Coronary artery (tissue), 2 donors: ENCODE results near the gene ZNF391.
A peak's percentile ranks its signal among the peaks of the same experiment; 100 is the strongest.

Source experiments
- DNase-seq: peaks from one replicate; pipeline ENCODE4 v3.0.0-alpha.2; 2017; ENCODE audit warnings: low spot score
- H3K27ac ChIP-seq, 2 donors: fragments of 200-600 bp; sonication (generic); one replicate each; pipeline ENCODE4 v1.5.1; 2016 to 2019
- H3K4me3 ChIP-seq: fragments of 200-600 bp; sonication (generic); 2 replicates; pipeline ENCODE4 v1.5.1; 2016; ENCODE audit warnings: mild to moderate bottlenecking, moderate library complexity
- TF ChIP-seq, protein P1 (sequence below): fragments of 200-600 bp; sonication (generic); IDR thresholded peaks from one replicate; pipeline ENCODE4 v1.5.1; 2019; ENCODE audit warnings: antibody characterized with exemption

ZNF391 gene

DNA sequence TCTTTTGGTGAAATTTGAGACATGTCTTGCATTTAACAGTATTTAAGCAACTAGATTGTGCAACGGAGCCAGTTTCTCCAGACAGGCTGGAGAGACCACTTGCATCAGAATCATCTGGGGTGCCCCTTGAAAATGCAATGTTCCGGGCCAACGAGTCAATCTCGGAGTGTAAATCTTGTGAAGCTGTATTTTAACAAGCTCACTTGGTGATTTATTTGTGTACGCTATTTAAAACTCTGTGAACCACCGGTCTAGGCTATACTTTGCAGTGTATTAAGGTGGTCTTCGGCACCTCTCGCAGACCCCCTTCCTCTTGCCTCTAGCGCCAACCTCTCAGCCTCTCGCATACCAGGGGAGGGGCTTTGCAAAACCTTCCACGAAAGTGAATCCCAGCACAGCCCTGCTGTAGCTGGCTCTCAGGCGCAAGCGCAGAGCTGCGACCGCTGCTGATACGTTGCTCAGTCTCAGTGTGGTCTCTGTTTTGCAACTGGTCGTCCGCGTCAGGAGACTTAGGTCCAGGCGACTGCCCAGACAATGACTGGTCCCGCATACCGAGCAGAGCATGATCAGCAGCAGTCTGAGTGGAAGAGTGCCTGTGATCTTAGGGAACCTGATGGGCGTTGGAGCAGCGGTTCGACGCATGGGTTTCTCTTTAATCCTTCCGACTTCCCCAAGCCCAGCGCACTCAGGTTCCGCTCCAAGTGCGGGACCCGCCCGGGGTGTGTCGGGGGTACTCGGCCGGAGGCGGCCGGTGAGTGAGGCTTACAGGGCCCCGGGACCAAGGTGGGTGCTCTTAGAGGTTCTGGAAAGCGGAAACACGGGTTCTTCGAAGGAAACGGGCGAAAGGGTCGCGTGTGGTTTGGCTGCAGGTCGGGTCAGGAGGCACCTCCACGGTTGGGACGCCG lies at the start of gene ZNF391:
TSS of gene ZNF391 (plus strand) at position 467 of the 905 bp plus-strand sequence. CDS start 11,612 bp downstream, outside the sequence.
- Histone ChIP-seq H3K4me3 (peak within 1 kb of the TSS; percentile 89), H3K27ac (peak within 1 kb of the TSS; percentile 17 to 88)
- TF ChIP-seq, protein P1, sequence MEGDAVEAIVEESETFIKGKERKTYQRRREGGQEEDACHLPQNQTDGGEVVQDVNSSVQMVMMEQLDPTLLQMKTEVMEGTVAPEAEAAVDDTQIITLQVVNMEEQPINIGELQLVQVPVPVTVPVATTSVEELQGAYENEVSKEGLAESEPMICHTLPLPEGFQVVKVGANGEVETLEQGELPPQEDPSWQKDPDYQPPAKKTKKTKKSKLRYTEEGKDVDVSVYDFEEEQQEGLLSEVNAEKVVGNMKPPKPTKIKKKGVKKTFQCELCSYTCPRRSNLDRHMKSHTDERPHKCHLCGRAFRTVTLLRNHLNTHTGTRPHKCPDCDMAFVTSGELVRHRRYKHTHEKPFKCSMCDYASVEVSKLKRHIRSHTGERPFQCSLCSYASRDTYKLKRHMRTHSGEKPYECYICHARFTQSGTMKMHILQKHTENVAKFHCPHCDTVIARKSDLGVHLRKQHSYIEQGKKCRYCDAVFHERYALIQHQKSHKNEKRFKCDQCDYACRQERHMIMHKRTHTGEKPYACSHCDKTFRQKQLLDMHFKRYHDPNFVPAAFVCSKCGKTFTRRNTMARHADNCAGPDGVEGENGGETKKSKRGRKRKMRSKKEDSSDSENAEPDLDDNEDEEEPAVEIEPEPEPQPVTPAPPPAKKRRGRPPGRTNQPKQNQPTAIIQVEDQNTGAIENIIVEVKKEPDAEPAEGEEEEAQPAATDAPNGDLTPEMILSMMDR, result no peak

DNA sequence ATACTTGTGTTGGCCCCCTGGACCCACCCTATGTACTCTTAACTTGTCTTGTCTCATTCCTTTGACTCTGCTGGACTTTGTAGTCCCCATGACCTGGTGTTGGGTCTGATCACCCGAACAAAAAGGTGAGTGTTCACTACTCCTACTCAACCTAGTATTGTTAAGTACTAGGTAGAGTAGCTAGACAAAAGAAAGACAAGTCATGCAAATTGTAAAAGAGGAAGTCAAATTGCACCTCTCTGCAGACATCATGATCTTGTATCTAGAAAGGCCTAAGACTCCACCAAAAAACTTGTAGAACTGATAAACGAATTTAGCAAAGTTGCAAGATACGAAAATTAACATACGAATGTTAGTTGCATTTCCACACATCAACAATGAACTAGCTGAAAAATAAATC lies 35.7 kb upstream of the ZNF391 start:
- TF ChIP-seq, protein P1, result no peak
- H3K4me3 ChIP-seq, result no peak overlapping the region
- H3K27ac ChIP-seq, result no peak overlapping the region
- DNase-seq, result no peak

More for the DNA sequence above, at the start of gene ZNF391:
- peak; percentile 83 for DNase-seq

DNA sequence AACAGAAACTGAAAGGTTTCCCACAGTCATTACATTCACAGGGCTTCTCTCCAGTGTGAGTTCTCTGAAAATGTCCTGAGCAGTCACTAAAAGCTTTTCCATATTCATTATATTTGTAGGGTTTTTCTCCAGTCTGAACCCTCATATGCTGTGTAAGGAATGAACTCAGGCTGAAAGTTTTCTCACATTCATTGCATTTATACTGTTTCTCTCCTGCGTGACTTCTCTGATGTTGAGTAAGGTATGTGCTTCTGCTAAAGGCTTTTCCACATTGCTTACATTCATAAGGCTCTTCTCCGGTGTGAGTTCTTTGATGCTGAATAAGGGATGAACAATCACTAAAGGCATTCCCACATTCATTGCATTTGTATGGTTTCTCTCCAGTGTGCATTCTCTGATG lies 29.8 kb upstream of the ZNF391 start:
- DNase-seq, result no peak
- Histone ChIP-seq H3K4me3 (no peak overlapping the region), H3K27ac (no peak overlapping the region)
- TF ChIP-seq, protein P1, result no peak

DNA sequence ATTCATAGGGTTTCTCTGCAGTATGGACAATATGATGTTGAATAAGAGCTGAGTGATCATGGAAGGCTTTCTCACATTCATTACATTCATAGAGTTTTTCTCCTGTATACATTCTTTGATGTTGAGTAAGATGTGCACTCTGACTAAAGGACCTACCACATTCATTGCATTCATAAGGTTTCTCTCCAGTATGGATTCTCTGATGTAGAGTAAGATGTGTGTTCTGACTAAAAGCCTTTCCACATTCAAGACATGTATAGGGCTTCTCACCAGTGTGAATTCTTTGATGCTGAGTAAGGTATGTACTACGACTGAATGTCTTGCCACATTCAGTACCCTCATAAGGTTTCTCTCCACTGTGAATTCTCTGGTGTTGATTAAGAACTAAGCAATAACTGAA lies 29.3 kb upstream of the ZNF391 start:
- DNase-seq, result no peak
- no peak overlapping the region for H3K4me3 ChIP-seq
- no peak overlapping the region for H3K27ac ChIP-seq
- TF ChIP-seq, protein P1, result no peak

DNA sequence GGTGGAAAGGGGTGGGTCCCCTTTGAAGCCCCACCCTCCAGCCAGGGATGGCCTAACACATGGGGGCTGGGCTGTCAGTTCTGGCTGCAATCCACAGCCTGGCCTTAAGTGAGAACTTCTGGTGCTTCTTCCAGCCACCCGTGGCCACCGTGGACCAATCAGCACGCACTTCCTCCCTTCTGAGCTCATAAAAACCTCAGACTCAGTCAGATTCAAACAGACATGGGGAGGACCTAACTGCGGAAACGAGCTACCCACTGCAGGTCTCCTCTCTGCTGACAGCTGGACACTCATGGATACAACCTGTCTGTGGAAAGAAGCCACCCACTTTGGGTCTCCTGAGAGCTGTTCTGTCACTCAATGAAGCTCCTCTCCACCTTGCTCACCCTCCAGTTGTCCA lies 20.4 kb upstream of the ZNF391 start:
- DNase-seq, result no peak
- no peak overlapping the region for H3K4me3 ChIP-seq
- TF ChIP-seq, protein P1, result no peak
- no peak overlapping the region for H3K27ac ChIP-seq

DNA sequence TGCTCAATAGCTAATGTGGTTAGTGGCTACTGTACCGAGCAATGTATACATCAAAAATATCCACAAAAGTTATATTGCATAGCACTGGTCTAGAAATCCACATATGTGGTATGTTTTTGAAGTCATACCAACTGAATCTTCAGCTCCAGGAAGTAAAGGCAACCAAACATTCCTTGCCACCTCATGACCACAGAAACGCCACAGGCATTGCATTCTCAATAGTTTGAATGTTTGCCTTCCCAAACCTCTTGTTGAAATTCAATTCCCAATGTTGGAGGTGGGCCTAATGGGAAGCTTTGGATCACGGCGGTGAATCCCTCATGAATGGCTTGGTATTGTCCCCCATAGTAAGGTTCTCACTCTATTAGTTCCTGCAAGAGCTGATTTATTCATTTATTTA lies 18.2 kb upstream of the ZNF391 start:
- no peak for DNase-seq
- no peak overlapping the region for H3K4me3 ChIP-seq
- TF ChIP-seq, protein P1, result no peak
- no peak overlapping the region for H3K27ac ChIP-seq
